HepG2 (cell line): ENCODE measurements around the gene GLB1L. TPM values are rescaled to one million over a fixed set of nuclear protein-coding genes. Genes with fewer than 3 reads are reported as not detected.

Experiments
- CEBPB ChIP-seq: IDR thresholded peaks from 2 replicates; pipeline ENCODE4 v1.6.1; 2011; ENCODE audit warnings: low read depth, low read length, improper control_type of control experiment, borderline replicate concordance
- HNF4A ChIP-seq: sonication (generic); formaldehyde crosslinking; IDR thresholded peaks from 2 replicates; pipeline ENCODE4 v1.4.0; 2020; ENCODE audit warnings: missing genetic modification reagents
- HOXA5 ChIP-seq: sonication (generic); formaldehyde crosslinking; IDR thresholded peaks from 2 replicates; pipeline ENCODE4 v1.4.0; 2020; ENCODE audit warnings: missing genetic modification reagents
- ISX ChIP-seq: sonication (generic); formaldehyde crosslinking; conservative IDR thresholded peaks from 2 replicates; pipeline ENCODE4 v1.5.0; 2020; ENCODE audit warnings: missing genetic modification reagents
- JUND ChIP-seq: sonication (generic); formaldehyde crosslinking; IDR thresholded peaks from 2 replicates; pipeline ENCODE4 v1.8.0; 2022; ENCODE audit warnings: mild to moderate bottlenecking, missing genetic modification reagents
- MZF1 ChIP-seq: sonication (generic); formaldehyde crosslinking; IDR thresholded peaks from 2 replicates; pipeline ENCODE4 v1.8.1; 2023; ENCODE audit warnings: mild to moderate bottlenecking, missing genetic modification reagents, borderline replicate concordance
- NCOA2 ChIP-seq: sonication (generic); formaldehyde crosslinking; IDR thresholded peaks from 2 replicates; pipeline ENCODE4 v1.8.0; 2022; ENCODE audit warnings: inconsistent platforms
- NR2F6 ChIP-seq, 2 experiments: IDR thresholded peaks; 2 replicates each; pipeline ENCODE4 v1.6.1; 2016; ENCODE audit warnings: antibody characterized with exemption in 1 of 2, mild to moderate bottlenecking in 1 of 2
- SMC3 ChIP-seq: IDR thresholded peaks from 2 replicates; pipeline ENCODE4 v1.6.1; 2011; ENCODE audit warnings: low read length, improper control_type of control experiment
- SOX13 ChIP-seq, 3 experiments: fragments of 450-650 bp in 1 of 3; sonication (generic) in 1 of 3; formaldehyde crosslinking in 1 of 3; IDR thresholded peaks in 2 of 3; conservative IDR thresholded peaks in 1 of 3; 2 replicates each; pipeline versions ENCODE4 v1.5.0 to v1.6.1; 2016 to 2020; ENCODE audit warnings: antibody characterized with exemption in 1 of 3, mild to moderate bottlenecking in 1 of 3, missing compliant biosample characterization in 1 of 3, missing genetic modification reagents in 1 of 3, moderate library complexity in 1 of 3
- TCF7 ChIP-seq: sonication (generic); IDR thresholded peaks from 2 replicates; pipeline ENCODE4 v1.6.1; 2016; ENCODE audit warnings: antibody characterized with exemption, low read depth
- ZNF232 ChIP-seq: sonication (generic); formaldehyde crosslinking; IDR thresholded peaks from 2 replicates; pipeline ENCODE4 v1.4.0; 2020; ENCODE audit warnings: missing genetic modification reagents, borderline replicate concordance
- ZSCAN29 ChIP-seq: sonication (generic); formaldehyde crosslinking; conservative IDR thresholded peaks from 2 replicates; pipeline ENCODE4 v1.4.0; 2020; ENCODE audit warnings: mild to moderate bottlenecking, missing genetic modification reagents
- polyA plus RNA-seq, 8 experiments: library from polyadenylated mRNA; depleted of rRNA in 3 of 8; stranded (reverse) in 7 of 8; unstranded in 1 of 8; fragments of >200 nt; fragmentation: Illumina TruSeq in 4 of 8; extraction: Trizol in 4 of 8; gene quantifications; 2 replicates each; pipeline versions ENCODE4 v1.2.1 to v1.2.3, GENCODE V29; 2011 to 2016; ENCODE audit warnings: low read depth in 4 of 8, missing spikeins in 1 of 8, mixed read lengths in 1 of 8; ENCODE audit not compliant: insufficient read depth in 1 of 8
- total RNA-seq, 5 experiments: library from RNA; depleted of rRNA; stranded (reverse); fragments of >200 nt; fragmentation: Illumina TruSeq; extraction: Trizol; gene quantifications; 2 replicates each; pipeline ENCODE4 v1.2.3, GENCODE V29; 2016; ENCODE audit warnings: low read depth in 1 of 5
- TF ChIP-seq, protein P1 (sequence below), 2 experiments: fragments of 450-650 bp in 1 of 2; sonication (generic) in 1 of 2; formaldehyde crosslinking in 1 of 2; IDR thresholded peaks; 2 replicates each; pipeline versions ENCODE4 v1.6.1 to v1.8.0; 2016 to 2022; ENCODE audit warnings: antibody characterized with exemption in 1 of 2, mild to moderate bottlenecking in 1 of 2, missing genetic modification reagents in 1 of 2
- TF ChIP-seq, protein P2 (sequence below): sonication (generic); formaldehyde crosslinking; IDR thresholded peaks from 2 replicates; pipeline ENCODE4 v1.5.1; 2020; ENCODE audit warnings: missing genetic modification reagents, mild to moderate bottlenecking, borderline replicate concordance

Gene GLB1L
- total and polyA plus RNA-seq, 2 of the 13 experiments (the other 11 are each of a cell fraction or from before 2014, with no cell fraction given) = 6.8 to 7.3 TPM

DNA sequence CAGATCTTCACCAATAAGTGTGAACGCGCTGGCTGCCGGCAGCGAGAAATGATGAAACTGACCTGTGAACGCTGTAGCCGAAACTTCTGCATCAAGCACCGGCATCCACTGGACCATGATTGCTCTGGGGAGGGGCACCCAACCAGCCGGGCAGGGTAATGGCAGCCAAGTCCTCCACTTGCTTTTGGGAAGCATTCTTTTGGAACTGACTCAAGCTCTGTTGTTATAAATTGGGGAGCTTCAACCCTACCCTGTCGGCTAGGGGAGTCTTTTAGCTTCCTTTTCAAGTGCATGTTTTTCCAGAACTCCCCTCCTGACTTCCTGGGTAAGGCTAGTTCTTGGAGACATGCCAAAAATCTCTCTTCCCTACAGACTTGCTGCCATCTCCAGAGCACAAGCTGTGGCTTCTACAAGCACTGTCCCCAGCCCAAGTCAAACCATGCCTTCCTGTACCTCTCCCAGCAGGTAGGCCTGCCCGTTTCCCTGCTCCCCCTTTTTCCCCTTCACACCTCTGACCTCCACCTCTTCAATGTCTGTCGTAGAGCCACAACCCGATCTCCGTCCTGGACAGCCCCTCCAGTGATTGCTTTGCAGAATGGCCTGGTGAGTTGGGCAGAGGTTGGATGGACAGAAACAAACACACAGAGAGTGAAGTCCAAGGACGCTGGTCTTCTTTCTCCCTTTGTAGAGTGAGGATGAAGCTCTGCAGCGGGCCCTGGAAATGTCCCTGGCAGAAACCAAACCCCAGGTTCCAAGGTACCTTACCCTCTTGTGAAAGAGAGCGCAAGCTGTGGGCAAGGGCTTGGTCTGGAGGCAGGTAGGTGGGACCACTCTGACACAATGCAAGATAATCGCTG is 37.1 kb downstream of the GLB1L start (continued):
- TF ChIP-seq, protein P1, sequence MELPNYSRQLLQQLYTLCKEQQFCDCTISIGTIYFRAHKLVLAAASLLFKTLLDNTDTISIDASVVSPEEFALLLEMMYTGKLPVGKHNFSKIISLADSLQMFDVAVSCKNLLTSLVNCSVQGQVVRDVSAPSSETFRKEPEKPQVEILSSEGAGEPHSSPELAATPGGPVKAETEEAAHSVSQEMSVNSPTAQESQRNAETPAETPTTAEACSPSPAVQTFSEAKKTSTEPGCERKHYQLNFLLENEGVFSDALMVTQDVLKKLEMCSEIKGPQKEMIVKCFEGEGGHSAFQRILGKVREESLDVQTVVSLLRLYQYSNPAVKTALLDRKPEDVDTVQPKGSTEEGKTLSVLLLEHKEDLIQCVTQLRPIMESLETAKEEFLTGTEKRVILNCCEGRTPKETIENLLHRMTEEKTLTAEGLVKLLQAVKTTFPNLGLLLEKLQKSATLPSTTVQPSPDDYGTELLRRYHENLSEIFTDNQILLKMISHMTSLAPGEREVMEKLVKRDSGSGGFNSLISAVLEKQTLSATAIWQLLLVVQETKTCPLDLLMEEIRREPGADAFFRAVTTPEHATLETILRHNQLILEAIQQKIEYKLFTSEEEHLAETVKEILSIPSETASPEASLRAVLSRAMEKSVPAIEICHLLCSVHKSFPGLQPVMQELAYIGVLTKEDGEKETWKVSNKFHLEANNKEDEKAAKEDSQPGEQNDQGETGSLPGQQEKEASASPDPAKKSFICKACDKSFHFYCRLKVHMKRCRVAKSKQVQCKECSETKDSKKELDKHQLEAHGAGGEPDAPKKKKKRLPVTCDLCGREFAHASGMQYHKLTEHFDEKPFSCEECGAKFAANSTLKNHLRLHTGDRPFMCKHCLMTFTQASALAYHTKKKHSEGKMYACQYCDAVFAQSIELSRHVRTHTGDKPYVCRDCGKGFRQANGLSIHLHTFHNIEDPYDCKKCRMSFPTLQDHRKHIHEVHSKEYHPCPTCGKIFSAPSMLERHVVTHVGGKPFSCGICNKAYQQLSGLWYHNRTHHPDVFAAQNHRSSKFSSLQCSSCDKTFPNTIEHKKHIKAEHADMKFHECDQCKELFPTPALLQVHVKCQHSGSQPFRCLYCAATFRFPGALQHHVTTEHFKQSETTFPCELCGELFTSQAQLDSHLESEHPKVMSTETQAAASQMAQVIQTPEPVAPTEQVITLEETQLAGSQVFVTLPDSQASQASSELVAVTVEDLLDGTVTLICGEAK (IDR thresholded peaks at IDR 0.05) = no peak
- TF ChIP-seq, protein P1 (CRISPR knock-in tag; IDR thresholded peaks at IDR 0.05) = 0 out of 2 replicates have a peak, but pooled peaks have one; percentile 62
- TF ChIP-seq CEBPB (peak; percentile 61; the same call in 1 of the 2 replicates), HOXA5 (CRISPR knock-in tag) (peak; percentile 79; the same call in 1 of the 2 replicates), ISX (CRISPR knock-in tag) (no peak), NR2F6 (IDR thresholded peaks at IDR 0.05) (peak; percentile 76), NR2F6 (CRISPR knock-in tag; IDR thresholded peaks at IDR 0.05) (peak; percentile 86; the same call in 1 of the 2 replicates), SOX13 (IDR thresholded peaks at IDR 0.05) (0 out of 2 replicates have a peak, but pooled peaks have one; percentile 3), SOX13 (CRISPR knock-in tag; conservative IDR thresholded peaks at IDR 0.05 in 1 of 2, IDR thresholded peaks at IDR 0.05 in 1 of 2) (peak in 1 of 2 experiments; percentile 77; a peak in 2 of 4 replicates), NCOA2 (CRISPR knock-in tag) (peak; percentile 75), HNF4A (CRISPR knock-in tag) (peak; percentile 98), ZSCAN29 (CRISPR knock-in tag) (peak; percentile 60; the same call in 1 of the 2 replicates), ZNF232 (CRISPR knock-in tag) (no peak; the same call in 1 of the 2 replicates), SMC3 (peak; percentile 46; the same call in 1 of the 2 replicates), JUND (peak; percentile 53; the same call in 1 of the 2 replicates), TCF7 (0 out of 2 replicates have a peak, but pooled peaks have one; percentile 25), MZF1 (CRISPR knock-in tag) (0 out of 2 replicates have a peak, but pooled peaks have one; percentile 34)
- TF ChIP-seq, protein P2, sequence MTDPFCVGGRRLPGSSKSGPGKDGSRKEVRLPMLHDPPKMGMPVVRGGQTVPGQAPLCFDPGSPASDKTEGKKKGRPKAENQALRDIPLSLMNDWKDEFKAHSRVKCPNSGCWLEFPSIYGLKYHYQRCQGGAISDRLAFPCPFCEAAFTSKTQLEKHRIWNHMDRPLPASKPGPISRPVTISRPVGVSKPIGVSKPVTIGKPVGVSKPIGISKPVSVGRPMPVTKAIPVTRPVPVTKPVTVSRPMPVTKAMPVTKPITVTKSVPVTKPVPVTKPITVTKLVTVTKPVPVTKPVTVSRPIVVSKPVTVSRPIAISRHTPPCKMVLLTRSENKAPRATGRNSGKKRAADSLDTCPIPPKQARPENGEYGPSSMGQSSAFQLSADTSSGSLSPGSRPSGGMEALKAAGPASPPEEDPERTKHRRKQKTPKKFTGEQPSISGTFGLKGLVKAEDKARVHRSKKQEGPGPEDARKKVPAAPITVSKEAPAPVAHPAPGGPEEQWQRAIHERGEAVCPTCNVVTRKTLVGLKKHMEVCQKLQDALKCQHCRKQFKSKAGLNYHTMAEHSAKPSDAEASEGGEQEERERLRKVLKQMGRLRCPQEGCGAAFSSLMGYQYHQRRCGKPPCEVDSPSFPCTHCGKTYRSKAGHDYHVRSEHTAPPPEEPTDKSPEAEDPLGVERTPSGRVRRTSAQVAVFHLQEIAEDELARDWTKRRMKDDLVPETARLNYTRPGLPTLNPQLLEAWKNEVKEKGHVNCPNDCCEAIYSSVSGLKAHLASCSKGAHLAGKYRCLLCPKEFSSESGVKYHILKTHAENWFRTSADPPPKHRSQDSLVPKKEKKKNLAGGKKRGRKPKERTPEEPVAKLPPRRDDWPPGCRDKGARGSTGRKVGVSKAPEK (CRISPR knock-in tag) = 0 out of 2 replicates have a peak, but pooled peaks have one; percentile 59
